Middle frontal gyrus (tissue), 1 donor: ENCODE data around the gene AKAP13.
"Not testable (repeated sequence)": the region's sequence is repeated elsewhere in the genome, so short reads cannot be mapped to it uniquely, and the experiment has no call there.

Experiments used
- DNase-seq: peaks from one replicate; pipeline ENCODE4 v3.0.0-alpha.2; 2015; ENCODE audit warnings: low spot score; ENCODE audit errors: extremely low spot score

Gene AKAP13

DNA sequence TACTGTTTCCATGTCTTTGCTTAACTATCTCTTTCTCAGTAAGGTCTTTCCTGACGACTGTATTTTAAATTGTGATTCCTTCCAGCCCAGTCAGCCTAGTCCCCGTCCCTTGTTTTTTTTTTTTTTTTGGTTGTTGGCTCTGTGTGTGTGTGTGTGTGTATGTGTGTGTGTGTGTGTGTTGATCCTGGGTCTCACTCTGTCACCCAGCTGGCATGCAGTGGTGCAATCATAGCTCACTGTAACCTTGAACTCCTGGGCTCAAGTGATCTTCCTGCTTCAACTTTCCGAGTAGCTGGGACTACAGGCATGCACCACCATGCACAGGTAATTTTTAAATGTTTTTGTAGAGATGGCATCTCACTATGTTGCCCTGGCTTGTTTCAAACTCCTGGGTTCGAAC lies 31.3 kb upstream of the AKAP13 start:
- not testable (repeated sequence) for DNase-seq

DNA sequence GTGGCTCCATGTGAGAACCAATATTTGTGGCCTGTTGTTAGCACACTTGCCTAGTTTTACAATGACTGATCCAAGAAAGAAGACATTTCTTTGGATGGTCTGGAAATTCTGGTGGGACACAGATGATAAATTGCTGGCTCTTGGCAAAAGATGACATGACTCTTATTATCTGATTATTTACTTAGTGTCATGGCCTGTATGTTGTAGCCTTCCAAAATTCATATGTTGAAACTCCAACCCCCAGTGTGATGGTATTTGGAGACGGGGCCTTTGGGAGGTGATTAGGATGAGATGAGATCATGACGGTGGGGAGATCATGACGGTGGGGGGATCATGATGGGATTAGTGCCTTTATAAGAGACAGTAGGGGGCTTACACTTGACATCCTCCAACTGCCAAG lies 30.0 kb upstream of the AKAP13 start:
- no peak for DNase-seq

DNA sequence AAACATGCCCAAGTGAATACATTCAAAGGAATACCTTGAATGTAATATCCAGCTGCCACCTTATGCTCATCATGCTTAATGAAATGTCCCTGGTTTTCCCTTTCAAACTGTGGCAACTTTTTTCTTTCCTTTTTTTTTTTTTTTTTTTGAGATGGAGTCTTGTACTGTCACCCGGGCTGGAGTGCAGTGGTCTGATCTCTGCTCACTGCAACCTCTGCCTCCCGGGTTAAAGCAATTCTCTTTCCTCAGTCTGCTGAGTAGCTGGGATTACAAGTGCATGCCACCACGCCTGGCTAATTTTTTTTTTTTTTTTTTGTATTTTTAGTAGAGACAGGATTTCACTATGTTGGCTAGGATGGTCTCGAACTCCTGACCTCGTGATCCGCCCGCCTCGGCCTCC lies 28.9 kb upstream of the AKAP13 start:
- not testable (repeated sequence) for DNase-seq

DNA sequence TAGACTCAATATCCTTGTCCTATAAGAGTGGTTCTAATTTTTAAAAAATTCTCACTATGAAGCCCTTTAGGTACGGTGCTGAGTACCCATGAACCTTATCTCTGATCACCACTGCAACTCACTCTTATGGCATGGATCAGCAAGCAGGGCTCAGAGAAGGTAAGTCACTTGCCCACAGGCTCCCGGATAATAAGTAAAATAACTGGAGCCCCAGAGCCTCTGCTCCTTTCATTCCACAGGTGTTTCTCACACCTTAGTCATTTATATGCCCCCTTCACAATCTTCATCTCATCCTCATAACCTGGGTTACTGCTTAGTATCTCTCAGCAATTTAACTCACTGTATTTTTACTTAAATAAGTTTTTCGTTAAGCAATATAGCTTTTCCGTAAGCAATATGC lies 28.4 kb upstream of the AKAP13 start:
- DNase-seq: no peak

DNA sequence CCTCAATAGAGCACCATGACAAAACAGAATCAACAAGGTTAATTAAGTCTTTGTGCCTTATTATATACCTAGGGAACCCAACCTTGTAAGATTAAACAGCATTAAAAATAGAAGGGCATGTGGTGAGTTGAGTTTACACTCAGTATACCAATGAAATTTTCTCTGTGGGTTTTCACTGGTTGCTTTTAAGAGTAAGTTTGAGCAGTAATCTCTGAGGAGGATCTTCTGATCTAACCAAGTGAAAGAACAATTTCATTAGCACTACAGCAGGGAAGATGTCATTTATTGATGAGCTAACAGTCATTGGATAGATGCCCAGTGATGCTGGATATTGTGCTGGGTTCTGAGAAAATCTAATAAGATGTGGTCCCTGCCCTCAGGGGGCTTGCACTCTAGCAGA lies 26.9 kb upstream of the AKAP13 start:
- no peak for DNase-seq

DNA sequence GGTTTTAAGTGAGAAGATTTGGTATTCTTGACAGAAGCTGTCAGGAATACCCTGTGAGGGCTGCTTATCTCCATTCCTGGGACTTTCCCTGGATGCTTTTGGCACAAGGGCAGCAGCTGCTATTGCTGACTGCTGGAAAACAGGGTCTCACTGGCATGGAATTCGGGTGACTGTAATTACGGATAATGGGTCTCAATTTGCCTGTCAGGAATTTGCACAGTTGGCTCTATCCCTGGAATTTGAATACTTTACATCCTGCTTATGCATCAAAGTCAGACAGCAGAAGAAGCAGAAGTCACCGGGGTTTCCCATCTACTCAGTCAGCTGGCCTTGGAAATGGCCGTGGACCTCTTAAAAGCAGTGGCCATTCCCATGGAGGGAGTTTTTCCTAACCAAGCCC lies 25.9 kb upstream of the AKAP13 start:
- DNase-seq: no peak

DNA sequence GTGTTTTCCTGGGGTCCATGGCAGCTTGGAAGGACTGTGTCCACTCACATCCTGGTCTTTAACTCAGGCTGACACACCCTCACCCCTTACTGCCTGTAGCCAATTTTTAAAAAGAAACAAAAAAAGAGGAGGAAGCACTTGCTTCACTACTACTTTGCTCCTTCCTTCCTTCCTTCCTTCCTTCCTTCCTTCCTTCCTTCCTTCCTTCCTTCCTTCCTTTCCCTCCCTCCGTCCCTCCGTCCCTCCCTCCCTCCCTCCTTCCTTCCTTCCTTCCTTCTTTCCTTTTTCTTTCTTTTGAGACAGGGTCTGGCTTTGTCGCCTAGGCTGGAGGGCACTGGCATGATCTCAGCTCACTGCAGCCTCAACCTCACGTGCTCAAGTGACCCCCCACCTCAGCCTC lies 25.5 kb upstream of the AKAP13 start:
- no peak for DNase-seq

DNA sequence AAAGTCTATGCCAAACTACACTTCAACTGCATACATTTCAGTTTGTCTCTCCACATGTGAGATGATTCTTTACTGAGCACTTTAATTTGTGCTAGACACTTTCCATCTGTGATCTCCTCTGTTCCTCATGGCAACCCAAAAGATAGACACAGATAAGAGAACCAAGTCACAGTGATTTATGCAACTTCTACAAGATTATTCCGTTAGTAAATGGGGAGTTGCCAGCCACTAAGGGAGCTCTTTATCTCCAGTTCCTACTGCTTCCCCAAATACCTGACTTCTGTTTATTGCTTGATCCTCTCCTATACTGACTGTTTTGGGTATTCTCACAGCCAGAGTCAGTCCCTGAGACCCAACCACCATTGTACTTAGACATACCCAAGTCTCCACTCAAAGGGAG lies 24.1 kb upstream of the AKAP13 start:
- no peak for DNase-seq

DNA sequence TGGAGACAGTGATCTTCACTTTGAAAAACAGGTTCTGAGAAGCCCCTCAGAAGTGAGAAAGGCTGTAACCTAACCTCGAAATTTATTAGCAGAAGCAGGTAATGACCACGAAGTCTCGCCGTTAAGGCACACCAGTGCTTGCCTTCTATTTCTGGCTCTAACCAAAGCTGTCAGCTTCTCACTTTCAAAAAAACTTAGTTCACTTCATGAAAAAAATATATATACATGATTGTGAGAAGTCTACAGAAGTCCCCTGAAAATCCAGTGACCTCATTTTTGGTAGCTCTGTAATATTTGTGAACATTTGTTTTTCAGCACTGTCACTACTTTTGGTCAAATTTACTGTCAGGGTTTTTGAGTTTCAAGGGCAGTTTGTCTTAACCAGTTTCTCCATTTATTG lies 19.1 kb upstream of the AKAP13 start:
- no peak for DNase-seq

DNA sequence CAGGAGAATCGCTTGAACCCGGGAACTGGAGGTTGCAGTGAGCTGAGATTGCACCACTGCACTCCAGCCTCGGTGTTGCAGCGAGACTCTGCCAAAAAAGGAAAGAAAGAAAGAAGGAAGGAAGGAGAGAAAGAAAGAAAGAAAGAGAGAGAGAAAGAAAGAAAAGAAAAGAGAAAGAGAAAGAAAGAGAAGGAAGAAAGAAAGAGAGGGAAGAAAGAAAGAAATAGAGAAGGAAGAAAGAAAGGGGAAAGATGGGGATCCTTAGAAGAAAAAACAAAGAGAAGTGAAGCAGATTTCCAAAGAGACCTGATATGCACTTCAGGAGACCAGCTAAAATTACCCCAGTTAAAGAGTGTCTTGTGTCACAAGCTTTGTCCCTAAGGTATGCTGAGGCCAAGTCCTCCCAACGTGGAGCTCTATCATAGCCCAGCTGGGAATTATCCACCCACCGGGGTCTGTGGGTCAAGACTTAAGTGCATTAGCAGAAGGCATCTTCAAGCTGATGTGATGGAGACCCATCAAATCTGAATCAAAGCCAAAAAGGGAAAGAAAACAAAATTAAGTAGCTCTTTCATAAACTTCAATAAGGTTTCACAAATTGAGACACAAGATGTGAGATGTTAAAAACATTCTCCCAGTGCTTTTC lies 17.8 kb upstream of the AKAP13 start:
- DNase-seq: no peak

DNA sequence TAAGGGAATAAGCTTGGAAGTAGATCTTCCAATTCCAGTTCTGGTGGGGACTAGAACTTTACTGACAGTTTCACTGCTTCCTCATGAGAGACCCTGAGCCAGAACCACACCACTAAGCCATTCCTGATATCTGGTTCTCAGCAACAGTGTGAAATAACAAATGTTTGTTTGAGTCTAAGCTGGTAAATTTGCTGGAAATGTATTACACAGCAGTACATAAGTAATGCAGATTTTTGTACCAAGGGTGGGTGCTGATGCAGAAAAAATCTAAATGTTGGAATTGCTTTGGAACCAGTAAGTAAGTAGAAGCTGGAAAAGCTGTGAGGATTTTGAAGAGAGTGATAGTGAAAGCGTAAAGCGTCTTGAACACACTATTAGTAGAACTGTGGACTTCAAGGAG lies 14.4 kb upstream of the AKAP13 start:
- DNase-seq: no peak

DNA sequence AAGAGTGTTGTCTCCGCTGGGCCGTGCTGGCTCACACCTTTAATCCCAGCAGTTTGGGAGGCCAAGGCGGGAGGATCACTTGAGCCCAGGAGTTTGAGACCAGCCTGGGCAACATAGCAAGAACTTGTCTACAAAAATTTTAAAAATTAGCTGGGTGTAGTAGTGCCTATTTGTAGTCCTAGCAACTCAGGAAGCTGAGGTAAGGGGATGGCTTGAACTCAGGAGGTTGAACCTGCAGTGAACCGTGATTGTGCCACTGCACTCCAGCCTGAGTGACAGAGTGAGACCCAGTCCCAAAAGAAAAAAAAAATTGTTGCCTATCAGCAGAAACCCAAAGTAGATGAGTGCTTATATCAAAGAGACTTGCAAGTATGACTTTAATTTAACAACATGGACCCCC lies 12.7 kb upstream of the AKAP13 start:
- DNase-seq: no peak

DNA sequence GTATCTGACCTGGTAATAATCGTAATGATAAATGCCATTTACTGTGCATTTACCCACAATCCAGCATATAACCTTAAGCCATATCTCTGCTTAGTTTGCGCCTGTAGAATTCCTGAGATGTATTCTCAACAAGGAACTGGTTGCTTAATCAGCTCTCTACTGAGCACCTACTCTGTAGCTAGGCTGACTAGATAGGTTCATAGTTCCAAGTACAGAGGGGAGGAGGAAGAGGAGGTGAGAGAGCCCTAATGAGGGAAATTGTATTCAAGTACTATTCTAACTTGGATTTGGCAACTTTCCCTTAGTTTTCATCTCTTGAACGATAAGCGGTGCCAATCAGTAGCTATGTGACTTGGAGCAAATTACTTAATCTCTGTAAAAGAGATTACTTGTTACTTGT lies 5.6 kb upstream of the AKAP13 start:
- DNase-seq: no peak

DNA sequence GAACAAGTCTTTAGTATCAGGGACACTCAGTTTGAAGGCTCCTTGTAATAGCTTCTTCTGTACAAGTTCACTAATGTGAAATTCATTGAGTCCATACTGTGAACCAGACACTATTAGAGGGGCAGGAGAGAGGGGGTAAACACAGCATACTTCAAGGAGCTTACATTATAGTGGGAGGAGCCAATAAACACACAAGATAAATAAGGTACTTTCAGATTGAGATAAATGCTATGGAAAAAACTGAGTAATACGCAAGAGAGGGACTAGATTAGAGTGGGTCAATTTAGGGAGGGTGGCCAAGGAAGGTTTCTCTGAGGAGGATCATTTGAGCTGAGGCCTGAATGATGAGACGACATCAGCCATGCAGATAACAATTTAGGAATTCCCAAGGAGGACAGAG lies 3.1 kb upstream of the AKAP13 start:
- DNase-seq: no peak

DNA sequence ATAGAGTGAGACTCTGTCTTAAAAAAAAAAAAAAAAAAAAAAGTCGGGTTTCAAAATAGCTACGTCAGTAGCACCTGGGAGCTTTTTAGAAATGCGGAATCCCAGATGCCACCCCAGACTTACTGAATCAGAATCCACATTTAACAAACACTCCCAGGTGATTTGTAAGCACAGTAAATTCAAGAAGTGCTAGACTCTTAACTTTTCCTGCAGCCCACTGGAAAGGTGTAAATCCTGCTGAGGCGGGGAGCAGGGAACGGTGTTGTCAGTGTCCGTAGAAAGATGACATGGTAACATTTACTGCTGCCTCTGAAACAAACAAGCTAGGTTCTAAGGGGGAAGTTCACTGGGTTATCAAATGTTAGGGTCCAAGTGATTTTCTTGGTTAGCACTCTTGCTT lies 2.4 kb upstream of the AKAP13 start:
- DNase-seq: no peak

DNA sequence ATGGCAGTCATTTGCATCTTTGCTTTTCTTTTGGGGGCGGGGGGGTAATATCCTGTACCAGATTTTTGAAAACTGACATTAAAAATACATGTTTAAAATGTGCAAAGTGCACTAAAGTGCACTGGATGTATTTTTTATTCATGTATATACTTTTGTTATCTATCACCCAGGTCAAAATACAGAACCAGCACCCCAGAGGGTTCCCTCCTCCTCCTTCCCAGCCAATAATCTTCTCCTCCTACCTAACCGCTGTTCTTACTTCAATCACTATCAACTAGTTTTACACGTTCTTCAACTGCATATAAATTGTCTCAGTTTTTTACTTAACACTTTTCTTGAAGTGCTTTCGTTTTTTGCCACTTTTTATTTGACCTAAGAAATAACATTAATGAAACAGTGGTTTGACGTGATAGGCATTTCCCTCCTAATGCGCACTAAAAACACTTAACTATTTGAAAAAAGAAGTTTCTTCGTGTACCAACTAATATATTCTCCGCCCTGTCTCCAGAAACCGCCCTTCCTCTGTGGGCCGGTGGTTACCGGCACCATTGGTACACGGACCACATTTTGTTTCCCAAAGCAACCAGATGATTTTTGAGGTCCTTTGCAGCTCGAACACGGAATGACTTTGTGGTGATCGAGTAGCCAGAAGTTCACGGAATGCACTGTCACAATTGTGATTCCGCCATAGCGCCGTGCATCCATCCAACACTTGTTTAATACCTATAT lies 836 bp upstream of the AKAP13 start:
- no peak for DNase-seq

DNA sequence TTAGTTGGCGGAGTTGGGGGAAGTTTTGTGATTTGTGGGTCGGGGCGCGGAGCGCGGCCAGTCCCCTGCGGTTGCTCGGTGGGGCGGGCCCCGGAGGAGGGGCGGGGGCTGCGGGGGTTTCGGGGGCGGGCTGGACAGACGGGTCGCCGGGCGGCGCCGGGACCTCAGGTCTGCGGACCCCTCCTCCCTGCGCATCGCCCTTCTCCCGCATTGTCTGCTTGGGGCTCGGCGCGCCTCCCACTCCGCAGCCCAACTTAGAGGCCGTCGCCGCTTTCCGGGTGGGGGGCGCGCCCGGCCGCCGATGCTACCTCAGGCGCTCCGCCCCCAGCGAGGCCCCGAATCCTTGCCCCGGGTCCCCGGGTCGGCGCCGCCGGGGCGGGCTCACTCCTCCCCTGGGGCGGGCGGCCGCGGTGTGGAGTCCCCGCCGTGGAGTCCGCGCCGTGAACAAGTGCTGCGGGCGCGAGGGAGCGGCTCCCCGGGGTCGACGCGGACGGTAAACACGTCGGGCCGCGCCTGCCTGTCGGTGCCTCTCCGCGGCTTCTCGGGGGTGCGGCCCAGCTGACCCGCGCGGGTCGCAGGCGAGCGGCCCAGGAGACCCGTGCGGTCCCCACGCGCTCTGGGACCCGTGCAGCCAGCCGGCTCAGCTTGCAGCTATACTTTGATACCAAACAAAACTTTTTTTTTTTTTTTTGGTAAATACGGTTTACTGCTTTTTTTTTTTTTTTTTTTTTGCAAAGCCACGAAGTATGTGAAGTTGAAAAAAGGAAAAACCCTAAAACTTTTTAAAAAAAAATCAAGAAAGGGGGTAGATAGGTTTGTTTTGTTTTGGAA lies 624 bp downstream of the AKAP13 start:
- no peak for DNase-seq

DNA sequence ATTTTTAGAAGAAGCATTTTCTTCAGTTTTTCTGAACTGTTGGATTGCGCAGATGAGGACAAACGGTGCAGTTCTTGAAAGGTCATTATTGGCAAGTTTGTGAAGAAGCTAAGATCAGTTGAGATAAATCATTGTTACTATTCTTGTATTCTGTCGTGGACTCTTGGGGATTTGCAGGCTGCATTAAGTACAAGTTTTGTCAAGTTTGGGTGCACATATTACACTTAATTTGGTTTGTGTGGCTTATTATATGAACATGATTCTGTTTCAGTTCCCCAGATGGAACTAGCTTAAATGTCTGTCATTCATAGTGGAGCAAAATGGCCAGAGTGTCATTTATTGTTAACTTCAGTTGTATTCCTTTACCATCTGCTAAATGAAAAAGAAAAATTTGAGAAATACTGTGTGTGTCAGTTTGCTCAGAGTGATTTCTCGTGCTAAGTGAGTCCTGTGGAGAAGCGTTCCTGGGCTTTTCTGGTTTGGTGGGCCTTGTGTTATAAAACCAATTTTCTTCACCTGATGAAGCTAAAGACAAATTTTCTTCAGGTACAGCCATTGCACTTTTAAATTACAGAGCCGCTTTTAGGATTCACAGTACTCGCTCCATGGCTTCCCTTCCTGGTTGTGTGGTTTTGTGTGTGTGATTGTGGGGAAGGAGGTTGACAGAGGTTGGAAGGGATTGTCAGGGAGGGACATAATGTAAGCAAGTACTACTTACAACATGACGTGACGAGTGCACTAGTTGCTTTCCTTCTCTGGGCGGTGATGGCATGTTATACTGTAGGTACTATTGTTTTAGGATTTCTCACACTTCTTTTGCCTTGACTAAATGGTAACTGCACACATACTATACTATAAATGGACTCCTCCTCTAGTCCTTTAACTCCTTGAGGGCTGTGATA lies 1.7 kb downstream of the AKAP13 start:
- DNase-seq: no peak

DNA sequence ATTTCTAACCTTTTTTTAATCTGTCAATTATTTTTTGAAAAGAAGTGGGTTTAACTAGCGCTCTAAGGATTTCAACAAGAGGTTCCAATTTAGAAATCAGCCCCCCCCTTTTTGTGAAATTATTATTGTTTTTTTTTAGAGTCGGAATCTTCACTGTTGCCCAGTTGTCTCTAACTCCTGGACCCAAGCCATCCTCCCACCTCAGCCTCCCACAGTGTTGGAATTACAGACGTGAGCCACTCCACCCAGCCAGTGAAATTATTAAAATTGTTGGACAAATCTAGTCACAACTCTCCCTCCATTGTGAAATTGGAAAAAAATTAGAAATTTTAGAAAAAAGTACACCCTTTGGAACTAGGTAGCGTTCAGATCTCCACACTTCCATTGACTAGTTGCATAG lies 2.5 kb downstream of the AKAP13 start:
- DNase-seq: no peak

DNA sequence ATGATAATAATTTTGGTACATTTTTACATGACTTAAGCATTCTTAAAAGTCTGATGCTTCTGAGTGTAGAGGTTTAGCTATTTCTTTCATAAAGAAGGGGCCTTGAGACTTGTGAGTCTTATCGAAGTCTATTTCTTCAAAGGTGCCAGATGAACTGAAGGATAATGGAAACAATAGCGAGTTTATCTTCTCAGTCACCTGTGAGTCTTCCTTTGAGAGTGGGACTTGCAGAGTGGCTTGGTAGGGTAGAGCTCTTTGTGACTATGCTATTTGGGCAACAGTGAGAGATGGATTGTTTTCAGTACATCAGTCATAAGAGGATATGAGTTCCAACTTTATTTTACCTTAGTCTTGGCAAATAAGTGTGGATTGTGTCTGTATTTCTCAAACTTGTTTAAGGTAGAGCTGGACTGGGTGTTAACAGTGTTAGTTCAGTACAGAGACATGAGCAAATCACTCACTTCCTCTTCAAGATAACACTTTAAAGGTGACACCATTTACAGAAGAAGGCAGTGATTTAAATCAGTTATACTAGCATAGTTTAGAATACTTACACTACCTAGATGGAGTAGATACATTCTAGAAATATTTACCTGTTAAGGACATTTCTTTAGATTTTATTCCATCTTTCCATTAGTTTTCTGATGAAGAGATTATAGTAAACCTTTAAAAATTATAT lies 3.2 kb downstream of the AKAP13 start:
- DNase-seq: no peak

DNA sequence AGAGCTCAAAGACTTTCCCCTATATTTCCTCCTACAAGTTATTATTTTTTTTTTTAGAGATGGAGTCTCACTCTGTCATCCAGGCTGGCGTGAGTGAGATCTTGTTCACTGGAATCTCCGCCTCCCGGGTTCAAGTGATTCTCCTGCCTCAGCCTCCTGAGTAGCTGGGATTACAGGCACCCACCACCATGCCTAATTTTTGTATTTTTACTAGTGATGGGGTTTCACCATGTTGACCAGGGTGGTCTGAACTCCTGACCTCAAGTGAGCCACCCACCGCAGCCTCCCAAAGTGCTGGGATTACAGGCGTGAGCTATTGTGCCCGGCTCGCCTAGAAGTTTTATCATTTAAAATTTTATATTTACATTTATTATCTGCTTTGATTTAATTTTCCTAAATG lies 5.9 kb downstream of the AKAP13 start:
- no peak for DNase-seq
